Stimulated activated CD4-positive, alpha-beta T cell treated with anti-CD3 and anti-CD28 coated beads, Interleukin-1b, Interleukin-23, amount 100 ng/mL, for 4 hours (primary cell): Measurements from ENCODE around the gene POLR2H.

Experiments used
- DNase-seq, 2 donors: peaks; one replicate each; pipeline ENCODE4 v3.0.0-alpha.2; 2020; ENCODE audit warnings: low read depth in 2 of 2

POLR2H gene

DNA sequence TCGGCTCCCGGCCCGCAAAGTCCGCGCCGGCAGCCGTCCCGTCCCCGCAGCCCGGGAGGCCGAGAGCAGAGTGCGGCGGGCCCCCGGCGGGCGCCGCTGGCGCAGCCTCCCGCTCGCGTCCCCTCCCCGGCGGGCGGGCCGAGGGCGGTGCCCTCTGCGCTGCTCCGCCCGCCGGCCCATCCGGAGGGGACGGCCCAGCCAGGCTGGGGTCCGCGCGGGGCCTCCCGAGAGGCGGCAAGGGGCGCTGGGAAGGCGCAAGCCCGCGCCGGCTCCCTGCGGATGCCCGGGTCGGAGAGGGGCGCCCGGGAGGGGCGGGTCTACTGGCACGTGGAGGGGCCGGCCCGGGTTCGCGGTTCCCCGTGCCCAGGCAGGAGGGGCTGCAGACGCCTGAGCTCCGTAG lies at the start of gene POLR2H, which contains the start of gene CLCN2:
TSS of gene POLR2H (plus strand) at position 179 of the 400 bp plus-strand sequence. CDS start 1,783 bp downstream, outside the sequence.
TSS of gene CLCN2 (minus strand) at position 74 of the 400 bp plus-strand sequence. CDS start 126 bp downstream, outside the sequence.
- DNase-seq = peak in 1 of 2 donors; percentile 53

DNA sequence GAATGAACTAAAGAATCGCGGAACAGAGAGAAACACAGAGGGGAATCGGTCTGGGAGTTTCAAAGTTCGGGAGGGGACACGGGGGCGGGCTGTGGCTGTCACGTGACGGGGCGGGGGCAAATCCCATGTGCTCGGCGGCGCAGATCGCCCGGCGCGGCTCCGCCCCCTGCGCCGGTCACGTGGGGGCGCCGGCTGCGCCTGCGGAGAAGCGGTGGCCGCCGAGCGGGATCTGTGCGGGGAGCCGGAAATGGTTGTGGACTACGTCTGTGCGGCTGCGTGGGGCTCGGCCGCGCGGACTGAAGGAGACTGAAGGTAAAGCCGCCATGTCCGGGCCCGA lies 47.2 kb upstream of the POLR2H start, which contains the start of gene EIF4G1:
TSS of gene EIF4G1 (plus strand) at position 244 of the 337 bp plus-strand sequence. CDS start 1,191 bp downstream, outside the sequence.
- DNase-seq = peak; percentile 88 to 91

DNA sequence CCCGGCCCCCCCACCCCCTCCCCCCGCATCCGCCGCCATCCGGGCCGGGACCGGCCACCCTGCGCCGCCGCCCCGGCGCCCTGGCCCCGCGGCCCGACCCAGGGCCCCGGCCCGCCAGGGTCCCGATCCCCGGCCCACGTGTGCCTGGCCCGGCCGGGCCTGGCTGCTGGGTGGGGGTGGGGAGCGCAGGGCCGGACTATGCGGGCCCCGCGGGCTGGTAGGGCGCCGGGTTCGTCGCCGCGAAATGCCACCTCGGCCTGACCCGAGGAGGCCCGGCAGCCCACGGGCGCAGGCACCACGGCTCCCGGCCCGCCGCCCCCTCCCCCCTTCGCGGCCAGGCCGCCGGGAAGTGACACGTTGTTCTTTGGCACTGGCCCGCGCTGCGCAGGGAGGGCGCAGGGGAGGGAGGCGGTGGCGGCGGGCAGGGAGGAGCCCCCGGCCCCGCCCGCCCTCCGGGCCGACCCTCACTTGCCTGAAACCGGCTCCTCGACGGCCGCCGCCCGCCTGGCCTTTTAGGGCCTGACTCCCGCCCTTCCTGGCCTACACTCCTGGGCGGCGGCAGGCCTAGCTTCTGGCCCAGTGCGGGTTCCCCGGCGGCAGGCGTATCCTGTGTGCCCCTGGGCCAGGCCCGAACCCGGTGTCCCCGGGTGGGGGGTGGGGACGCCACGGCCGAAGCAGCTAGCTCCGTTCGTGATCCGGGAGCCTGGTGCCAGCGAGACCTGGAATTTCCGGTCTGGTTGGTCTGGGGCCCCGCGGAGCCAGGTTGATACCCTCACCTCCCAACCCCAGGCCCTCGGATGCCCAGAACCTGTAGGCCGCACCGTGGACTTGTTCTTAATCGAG lies 46.6 kb upstream of the POLR2H start:
- DNase-seq = peak; percentile 34 to 55

DNA sequence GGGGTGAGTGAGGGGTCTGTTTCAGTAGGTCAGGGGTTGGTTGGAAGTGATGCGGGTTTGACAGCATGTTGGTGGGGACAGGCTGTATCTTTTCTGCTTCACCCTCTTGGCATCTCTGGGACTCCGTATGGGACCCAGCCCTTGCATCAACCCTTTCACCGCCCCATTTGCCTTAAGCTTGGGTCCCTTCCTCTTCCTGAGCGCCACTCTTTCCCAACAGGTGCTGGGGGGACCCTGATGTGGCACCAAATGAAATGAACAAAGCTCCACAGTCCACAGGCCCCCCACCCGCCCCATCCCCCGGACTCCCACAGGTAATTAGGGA lies 46.0 kb upstream of the POLR2H start:
- no peak for DNase-seq

DNA sequence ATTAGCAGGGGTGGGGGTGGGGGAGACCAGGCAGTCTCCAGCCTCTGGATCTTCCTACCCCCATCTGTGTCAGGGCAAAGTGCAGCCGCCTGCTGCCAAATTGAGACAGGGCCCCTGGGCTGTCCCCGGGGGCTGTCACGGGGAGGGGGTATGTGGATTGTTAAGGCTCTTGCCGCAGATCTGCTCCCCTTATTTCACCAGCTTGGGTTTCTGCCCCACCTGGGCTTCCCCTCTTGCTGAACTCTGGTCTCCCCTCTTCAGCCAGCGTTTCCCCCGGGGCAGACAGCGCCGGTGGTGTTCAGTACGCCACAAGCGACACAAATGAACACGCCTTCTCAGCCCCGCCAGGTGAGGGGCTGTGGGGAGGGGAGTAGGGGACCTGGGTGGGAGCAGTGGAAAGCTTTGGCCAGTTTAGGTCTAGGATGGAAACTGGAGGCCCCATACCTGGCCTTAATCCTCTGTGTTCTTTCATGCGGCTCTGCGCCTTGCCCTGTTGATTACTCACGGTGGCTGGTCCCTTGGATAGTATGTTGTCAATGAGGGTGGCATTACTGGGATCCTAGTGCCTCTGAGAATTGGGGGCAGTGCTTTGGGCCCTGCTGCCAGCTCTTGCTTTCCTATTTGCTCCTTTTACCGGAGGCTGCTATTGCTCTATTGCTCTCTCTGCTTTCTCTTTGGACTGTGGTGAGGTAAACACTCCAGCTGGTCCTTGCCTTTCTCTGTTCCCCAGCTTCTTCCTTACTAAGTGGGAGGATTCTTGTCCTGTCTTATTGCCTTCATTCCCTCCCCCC lies 45.4 kb upstream of the POLR2H start:
- DNase-seq = no peak

DNA sequence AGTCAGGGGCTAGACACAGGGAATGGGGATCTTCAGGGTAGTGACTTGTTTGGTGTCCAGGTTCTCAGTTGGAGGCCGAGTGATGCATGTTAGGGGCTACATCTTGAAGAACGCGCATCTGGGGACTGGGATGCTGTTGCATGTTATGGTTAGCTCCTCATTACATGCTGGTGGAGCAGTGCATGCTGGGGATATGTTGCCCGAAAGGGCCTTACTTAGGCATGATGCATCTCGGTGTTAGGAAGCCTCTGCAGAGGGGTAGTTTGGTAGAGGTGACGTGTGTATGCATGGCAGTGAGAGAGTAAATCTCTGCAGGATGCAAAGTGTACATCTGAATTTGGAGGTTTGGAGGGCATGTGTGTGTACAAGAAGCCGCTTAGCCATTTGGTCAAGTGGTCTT lies 44.7 kb upstream of the POLR2H start:
- DNase-seq = no peak

DNA sequence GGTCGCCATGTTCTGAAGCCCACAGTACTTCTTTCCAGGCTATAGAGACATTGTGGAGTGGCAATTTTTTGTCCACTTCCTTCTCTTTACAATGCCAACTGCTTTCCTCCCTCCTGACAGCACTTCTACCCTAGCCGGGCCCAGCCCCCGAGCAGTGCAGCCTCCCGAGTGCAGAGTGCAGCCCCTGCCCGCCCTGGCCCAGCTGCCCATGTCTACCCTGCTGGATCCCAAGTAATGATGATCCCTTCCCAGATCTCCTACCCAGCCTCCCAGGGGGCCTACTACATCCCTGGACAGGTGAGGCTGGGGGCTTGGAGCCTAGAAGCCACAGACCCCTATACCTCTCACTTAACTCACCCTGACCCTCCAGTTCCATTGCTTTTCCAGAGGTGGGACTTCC lies 44.3 kb upstream of the POLR2H start:
- no peak for DNase-seq

DNA sequence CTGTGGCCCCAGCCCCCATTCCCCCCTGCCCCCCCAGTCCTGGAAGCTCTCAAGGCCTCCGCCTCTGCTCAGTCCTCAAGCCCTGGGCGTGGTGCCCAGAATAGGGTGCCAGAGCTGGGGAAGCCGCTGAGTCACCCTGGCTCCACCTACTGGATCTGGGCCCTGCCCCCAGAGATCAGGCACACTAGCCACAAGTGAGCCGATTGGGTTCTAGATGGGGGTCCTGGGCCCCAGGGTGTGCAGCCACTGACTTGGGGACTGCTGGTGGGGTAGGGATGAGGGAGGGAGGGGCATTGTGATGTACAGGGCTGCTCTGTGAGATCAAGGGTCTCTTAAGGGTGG lies 41.4 kb upstream of the POLR2H start:
- DNase-seq = peak; percentile 38 to 47

DNA sequence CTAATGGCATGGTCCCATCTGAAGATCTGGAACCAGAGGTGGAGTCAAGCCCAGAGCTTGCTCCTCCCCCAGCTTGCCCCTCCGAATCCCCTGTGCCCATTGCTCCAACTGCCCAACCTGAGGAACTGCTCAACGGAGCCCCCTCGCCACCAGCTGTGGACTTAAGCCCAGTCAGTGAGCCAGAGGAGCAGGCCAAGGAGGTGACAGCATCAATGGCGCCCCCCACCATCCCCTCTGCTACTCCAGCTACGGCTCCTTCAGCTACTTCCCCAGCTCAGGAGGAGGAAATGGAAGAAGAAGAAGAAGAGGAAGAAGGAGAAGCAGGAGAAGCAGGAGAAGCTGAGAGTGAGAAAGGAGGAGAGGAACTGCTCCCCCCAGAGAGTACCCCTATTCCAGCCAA lies 39.8 kb upstream of the POLR2H start:
- no peak for DNase-seq

DNA sequence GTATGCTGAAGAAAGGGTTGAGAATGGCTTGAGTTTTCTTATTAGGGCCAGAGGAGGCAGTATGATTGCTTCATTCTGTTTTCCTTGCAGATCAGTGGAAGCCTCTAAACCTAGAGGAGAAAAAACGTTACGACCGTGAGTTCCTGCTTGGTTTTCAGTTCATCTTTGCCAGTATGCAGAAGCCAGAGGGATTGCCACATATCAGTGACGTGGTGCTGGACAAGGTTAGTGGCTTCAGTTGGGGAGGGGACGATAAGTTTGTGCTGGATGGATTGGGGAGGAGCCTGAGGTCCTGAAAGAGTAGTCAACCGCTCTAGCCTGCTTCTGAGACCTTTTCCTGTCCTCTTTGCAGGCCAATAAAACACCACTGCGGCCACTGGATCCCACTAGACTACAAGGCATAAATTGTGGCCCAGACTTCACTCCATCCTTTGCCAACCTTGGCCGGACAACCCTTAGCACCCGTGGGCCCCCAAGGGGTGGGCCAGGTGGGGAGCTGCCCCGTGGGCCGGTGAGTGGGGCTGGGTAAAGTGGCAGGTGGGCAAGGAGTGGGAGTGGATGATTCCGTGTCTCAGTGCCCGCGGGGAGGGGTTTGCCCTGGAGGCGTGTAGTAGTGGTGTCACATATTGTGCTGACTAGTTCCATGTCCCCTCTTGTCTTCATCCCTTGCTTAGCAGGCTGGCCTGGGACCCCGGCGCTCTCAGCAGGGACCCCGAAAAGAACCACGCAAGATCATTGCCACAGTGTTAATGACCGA lies 38.6 kb upstream of the POLR2H start:
- DNase-seq = no peak

DNA sequence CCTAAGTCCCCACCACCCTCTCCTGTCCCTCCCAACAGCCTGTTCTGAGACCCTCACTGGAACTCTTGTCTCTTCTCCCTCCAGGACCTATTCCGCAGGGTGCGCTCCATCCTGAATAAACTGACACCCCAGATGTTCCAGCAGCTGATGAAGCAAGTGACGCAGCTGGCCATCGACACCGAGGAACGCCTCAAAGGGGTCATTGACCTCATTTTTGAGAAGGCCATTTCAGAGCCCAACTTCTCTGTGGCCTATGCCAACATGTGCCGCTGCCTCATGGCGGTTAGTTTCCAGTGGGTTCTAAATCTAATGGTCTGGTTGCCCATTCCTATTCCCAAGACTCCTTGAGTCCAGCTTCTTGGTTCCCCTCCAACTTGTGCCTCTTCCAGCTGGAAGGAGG lies 37.8 kb upstream of the POLR2H start:
- no peak for DNase-seq

DNA sequence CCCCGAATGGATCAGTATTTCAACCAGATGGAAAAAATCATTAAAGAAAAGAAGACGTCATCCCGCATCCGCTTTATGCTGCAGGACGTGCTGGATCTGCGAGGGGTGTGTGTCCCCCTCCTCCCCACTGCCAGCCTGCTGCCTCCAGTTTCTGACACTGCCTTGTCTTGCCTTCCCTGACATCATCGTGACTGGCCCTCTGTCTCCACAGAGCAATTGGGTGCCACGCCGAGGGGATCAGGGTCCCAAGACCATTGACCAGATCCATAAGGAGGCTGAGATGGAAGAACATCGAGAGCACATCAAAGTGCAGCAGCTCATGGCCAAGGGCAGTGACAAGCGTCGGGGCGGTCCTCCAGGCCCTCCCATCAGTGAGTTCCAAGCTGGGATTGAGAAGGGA lies 36.2 kb upstream of the POLR2H start:
- DNase-seq = no peak

DNA sequence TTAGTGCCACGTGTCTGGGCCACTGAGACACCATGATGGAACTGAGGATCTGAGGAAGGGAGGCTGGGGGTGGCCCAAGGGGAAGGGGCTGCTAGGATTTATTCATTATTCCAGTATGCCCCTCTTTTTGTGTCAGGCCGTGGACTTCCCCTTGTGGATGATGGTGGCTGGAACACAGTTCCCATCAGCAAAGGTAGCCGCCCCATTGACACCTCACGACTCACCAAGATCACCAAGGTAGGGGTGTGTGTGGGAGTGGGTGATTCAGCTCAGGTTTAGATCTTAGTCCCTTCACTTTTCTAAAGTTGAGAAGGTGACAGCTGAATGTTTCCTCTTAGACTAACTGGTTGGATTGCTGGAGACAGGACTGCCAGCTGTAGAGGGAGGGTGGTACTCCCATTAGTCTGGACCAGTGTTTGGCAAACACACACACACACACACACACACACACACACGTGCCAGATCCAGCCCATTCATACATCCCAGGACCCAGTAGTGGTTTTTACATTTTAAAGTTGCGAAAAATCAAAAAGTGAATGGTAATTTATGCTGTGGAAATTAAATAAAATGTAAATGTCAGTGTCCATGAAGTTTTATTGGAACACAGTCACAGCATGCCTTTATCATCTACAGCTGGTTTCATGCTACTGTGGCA lies 35.7 kb upstream of the POLR2H start:
- peak; percentile 31 to 39 for DNase-seq

DNA sequence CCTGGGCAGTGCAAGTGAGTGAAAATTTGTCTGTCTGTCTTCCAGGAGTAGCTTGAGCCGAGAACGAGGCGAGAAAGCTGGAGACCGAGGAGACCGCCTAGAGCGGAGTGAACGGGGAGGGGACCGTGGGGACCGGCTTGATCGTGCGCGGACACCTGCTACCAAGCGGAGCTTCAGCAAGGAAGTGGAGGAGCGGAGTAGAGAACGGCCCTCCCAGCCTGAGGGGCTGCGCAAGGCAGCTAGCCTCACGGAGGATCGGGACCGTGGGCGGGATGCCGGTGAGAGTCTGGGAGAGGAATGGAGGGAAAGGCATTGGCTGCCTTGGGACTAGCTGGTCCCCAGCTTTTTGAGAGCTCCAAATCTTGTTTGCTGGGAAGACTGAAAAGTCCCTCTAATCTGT lies 34.3 kb upstream of the POLR2H start:
- DNase-seq = no peak

DNA sequence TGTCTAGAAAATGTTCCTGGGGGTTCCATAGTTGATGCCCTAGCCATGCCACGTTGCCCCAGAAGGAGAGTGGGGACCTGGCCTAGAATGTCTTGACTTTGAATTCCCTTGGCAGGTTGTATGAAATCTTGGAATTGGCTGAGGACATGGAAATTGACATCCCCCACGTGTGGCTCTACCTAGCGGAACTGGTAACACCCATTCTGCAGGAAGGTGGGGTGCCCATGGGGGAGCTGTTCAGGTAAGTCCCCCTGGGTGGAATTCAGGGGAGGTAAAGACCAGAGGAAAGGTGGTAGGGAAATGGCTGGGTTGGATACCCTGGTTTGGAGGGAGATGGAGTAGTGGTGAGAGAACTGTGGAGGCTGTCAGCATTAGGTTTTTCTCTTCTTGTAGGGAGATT lies 33.0 kb upstream of the POLR2H start:
- no peak for DNase-seq

DNA sequence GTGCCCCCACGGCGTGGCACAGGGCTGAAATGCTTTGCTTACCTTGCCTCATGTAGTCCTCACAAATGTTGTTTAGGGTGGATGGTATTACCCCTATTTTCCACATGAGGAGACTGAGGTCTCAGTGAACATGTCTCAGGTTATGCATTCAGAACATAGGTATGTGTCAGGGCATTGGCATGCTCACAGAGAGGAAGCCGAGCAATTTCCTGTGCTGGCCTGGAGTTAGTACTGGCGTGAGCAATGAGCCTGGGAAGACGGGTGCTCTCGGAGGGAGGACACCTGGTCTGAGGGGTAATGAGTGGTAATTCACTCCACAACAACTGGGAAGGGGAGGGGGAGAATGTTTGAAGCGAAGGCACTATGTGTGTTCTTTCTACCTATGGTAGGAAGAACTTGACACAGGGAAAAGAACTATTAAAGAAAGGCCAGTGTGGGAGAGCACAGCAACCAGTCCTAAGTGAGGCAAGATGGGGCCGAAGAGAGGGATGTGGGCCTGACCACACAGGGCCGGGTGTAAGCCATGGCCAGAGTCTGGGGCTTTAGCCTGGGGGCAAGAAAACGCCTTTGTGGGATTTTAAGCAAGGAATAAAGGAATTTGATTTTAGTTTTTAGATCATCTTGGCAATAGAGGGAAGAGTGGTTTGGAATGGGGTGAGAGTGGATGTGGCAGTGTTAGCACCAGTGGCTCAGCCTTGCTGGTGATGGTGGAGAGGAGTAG lies 29.0 kb upstream of the POLR2H start:
- no peak for DNase-seq

DNA sequence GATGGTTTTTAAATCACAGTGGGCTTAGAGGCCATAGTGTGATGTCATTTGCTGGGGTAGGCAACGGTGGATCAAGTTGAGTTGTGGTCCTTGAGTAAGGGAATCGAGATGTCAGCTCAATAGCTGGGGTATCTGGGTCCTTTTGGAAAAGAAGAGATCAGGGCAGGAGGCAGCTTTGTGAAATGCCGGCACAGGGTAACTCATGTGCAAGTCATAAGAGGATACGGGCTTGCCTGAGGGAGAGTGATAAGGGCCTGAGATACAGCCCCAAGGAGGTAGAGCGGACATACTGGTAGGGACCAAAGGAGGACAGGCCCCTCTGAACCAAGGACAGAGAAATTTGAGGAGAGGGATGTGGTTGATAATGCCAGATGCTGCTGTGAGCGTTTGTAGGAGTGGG lies 28.3 kb upstream of the POLR2H start:
- no peak for DNase-seq

DNA sequence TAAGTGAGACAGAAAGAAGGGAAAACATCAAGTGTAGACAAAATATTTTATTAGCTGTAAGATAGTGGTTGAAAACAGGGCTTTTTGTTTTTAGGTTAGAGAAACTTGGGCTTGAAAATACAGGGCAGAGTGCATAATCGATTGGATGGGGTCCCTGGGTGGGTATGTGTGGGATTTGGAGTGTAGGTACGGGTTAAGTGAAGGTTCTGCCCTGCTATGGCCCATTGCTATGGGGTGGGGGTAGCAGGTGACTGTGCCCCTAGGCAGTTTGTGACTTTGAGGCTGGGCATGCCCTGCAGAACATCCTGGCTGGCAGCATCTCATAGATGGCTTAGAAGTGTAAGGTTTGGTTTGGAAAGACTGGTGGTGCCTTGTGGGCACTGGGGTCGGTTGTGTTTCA lies 27.8 kb upstream of the POLR2H start:
- no peak for DNase-seq

DNA sequence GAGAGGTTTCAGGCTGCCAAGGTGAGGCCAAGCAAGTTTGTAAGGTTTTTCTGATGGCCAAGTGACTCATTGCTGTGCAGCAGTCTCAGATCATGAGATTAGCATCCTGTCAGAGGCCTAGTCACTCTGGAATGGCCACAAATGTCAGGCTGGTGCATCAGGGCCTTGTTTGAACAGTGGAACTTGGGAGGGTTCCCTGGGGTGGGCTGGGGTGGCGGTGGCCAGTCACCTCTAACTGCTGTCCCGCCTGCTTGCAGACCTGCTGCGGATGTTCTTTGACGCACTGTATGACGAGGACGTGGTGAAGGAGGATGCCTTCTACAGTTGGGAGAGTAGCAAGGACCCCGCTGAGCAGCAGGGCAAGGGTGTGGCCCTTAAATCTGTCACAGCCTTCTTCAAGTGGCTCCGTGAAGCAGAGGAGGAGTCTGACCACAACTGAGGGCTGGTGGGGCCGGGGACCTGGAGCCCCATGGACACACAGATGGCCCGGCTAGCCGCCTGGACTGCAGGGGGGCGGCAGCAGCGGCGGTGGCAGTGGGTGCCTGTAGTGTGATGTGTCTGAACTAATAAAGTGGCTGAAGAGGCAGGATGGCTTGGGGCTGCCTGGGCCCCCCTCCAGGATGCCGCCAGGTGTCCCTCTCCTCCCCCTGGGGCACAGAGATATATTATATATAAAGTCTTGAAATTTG lies 26.9 kb upstream of the POLR2H start:
- DNase-seq = peak in 1 of 2 donors; percentile 15

DNA sequence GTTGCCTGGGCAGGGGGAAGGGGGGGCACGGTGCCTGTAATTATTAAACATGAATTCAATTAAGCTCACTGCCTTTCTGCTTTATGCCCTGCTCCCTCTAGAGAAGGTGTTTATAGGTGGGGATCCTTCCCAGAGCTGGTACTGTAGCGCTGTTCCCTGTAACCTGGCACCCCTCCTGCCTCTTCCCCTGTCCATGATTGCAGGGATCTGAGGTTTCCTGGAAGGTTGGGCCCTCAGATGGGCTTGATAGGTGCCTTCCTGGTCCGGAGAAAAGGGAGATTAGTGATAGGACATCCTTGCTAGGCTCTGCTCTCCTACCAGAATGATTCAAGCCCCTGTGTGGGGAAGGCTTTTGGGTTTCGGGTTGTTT lies 26.2 kb upstream of the POLR2H start:
- no peak for DNase-seq
